ENCODE results near the gene SLC8A1. TPM values are rescaled to one million over a fixed set of nuclear protein-coding genes. Genes with fewer than 3 reads are reported as not detected.

Gene SLC8A1
- total and polyA plus RNA-seq, 7 experiments from 2014 or later: 0.95 to 22.8 (median 1.5) TPM; not detected in 2

GRCh38 chr2:40184551-40184950, 267.3 kb downstream of the SLC8A1 start:
- Mint-ChIP-seq H3K27ac (no peak overlapping the region), H3K27me3 (no peaks in the 10 kb centered on the region), H3K4me3 (no peak overlapping the region), H3K4me1 (no peaks in the 10 kb centered on the region), H3K36me3 (peaks cover 0 to 2% (median 0%) of the 10 kb centered on the region in 5 donors), H3K9me3 (no peaks in the 10 kb centered on the region)
- Histone ChIP-seq H3K36me3 (ENCODE audit: control insufficient read depth in 2 of 3, insufficient read depth in 3 of 3, low read length in 3 of 3) (no peaks in the 10 kb centered on the region), H3K27me3 (ENCODE audit: control insufficient read depth in 2 of 2, insufficient read depth in 2 of 2, low read length in 2 of 2) (no peaks in the 10 kb centered on the region), H3K4me1 (ENCODE audit: control insufficient read depth in 2 of 2, insufficient read depth in 2 of 2, low read length in 2 of 2) (no peaks in the 10 kb centered on the region), H3K9me3 (ENCODE audit: control insufficient read depth in 2 of 3, low read length in 3 of 3) (no peaks in the 10 kb centered on the region), H3K4me3 (ENCODE audit: low read length) (no peak overlapping the region), H3K27ac (ENCODE audit: low read depth, low read length) (no peak overlapping the region)
- intact Hi-C loops (cut with micrococcal nuclease): no loop called here
- ChIA-PET POLR2A (no interaction called here), CTCF (no interaction called here)
- DNase-seq (no peak), ATAC-seq (no peak)

GRCh38 chr2:40181855-40182254, 270.0 kb downstream of the SLC8A1 start:
- ATAC-seq: no peak
- H3K9me3 Mint-ChIP-seq: no peaks in the 10 kb centered on the region
- H3K27me3 ChIP-seq (ENCODE audit: control insufficient read depth in 2 of 2, insufficient read depth in 2 of 2, low read length in 2 of 2): no peaks in the 10 kb centered on the region
- no peak for DNase-seq
- H3K36me3 Mint-ChIP-seq: peaks cover 0 to 2% (median 0%) of the 10 kb centered on the region in 5 donors
- peaks cover 0 to 6% (median 0%) of the 10 kb centered on the region in 7 donors for H3K4me1 Mint-ChIP-seq
- CTCF ChIA-PET: no interaction called here
- H3K4me3 ChIP-seq (ENCODE audit: low read length): no peak overlapping the region
- H3K27ac ChIP-seq (ENCODE audit: low read depth, low read length): no peak overlapping the region
- H3K4me3 Mint-ChIP-seq: no peak overlapping the region
- POLR2A ChIA-PET: no interaction called here
- no peaks in the 10 kb centered on the region for H3K36me3 ChIP-seq (ENCODE audit: control insufficient read depth in 2 of 3, insufficient read depth in 3 of 3, low read length in 3 of 3)
- intact Hi-C loops (cut with micrococcal nuclease): no loop called here
- H3K27me3 Mint-ChIP-seq: no peaks in the 10 kb centered on the region
- no peak overlapping the region for H3K27ac Mint-ChIP-seq
- no peaks in the 10 kb centered on the region for H3K4me1 ChIP-seq (ENCODE audit: control insufficient read depth in 2 of 2, insufficient read depth in 2 of 2, low read length in 2 of 2)
- no peaks in the 10 kb centered on the region for H3K9me3 ChIP-seq (ENCODE audit: control insufficient read depth in 2 of 3, low read length in 3 of 3)

DNA sequence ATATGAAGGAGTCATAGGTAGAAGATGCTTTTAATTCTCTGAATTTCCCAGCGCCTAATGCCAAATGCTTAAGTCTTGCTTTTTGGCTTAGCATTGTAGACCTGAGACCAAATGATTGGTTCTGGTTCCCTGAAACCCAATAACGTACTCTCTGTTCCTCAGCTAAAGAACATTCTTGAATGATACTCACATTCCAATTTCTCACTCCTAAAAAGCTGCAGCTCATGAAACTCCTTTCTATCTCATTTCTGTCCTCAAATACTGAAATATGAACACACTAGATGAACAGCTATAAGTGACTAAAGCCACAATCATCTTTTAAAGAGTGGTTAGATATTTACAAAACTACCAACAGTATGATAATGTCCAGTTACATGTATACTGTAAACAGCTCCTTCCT, 272.1 kb downstream of the SLC8A1 start:
- intact Hi-C loops (cut with micrococcal nuclease): no loop called here
- CTCF ChIA-PET: no interaction called here
- no peak overlapping the region for H3K4me3 Mint-ChIP-seq
- no peak overlapping the region for H3K27ac ChIP-seq (ENCODE audit: low read depth, low read length)
- no peak for ATAC-seq
- no peak overlapping the region for H3K27ac Mint-ChIP-seq
- H3K4me1 Mint-ChIP-seq: peaks cover 0 to 6% (median 0%) of the 10 kb centered on the region in 7 donors
- no peaks in the 10 kb centered on the region for H3K27me3 ChIP-seq (ENCODE audit: control insufficient read depth in 2 of 2, insufficient read depth in 2 of 2, low read length in 2 of 2)
- no peaks in the 10 kb centered on the region for H3K27me3 Mint-ChIP-seq
- H3K36me3 ChIP-seq (ENCODE audit: control insufficient read depth in 2 of 3, insufficient read depth in 3 of 3, low read length in 3 of 3): no peaks in the 10 kb centered on the region
- H3K4me1 ChIP-seq (ENCODE audit: control insufficient read depth in 2 of 2, insufficient read depth in 2 of 2, low read length in 2 of 2): no peaks in the 10 kb centered on the region
- no peaks in the 10 kb centered on the region for H3K9me3 Mint-ChIP-seq
- no peaks in the 10 kb centered on the region for H3K9me3 ChIP-seq (ENCODE audit: control insufficient read depth in 2 of 3, low read length in 3 of 3)
- POLR2A ChIA-PET: no interaction called here
- H3K4me3 ChIP-seq (ENCODE audit: low read length): no peak overlapping the region
- DNase-seq: no peak
- H3K36me3 Mint-ChIP-seq: peaks cover 0 to 2% (median 0%) of the 10 kb centered on the region in 5 donors

DNA sequence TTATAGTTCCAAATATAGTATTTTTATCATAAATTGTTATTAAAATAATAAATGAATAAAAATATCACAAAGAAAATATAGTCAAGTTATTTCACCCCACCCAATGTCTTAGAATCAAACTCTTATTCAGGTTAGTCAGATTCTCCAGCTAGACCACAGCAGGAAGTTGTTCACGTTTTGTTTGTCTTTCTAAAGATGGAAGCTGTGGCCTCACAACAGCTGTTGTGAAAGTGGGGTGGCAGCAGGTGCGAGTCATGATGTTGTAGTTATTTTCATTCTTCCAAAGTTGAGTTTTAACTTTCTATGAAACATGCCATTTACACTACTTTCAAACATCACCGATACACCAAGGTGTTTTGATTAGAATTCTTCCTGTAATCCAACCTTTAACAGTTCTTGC, 272.9 kb downstream of the SLC8A1 start:
- peaks cover 0 to 6% (median 0%) of the 10 kb centered on the region in 7 donors for H3K4me1 Mint-ChIP-seq
- intact Hi-C loops (cut with micrococcal nuclease): no loop called here
- H3K27ac Mint-ChIP-seq: no peak overlapping the region
- H3K27me3 ChIP-seq (ENCODE audit: control insufficient read depth in 2 of 2, insufficient read depth in 2 of 2, low read length in 2 of 2): no peaks in the 10 kb centered on the region
- no peaks in the 10 kb centered on the region for H3K9me3 ChIP-seq (ENCODE audit: control insufficient read depth in 2 of 3, low read length in 3 of 3)
- ChIA-PET POLR2A (no interaction called here), CTCF (no interaction called here)
- no peaks in the 10 kb centered on the region for H3K27me3 Mint-ChIP-seq
- no peaks in the 10 kb centered on the region for H3K4me1 ChIP-seq (ENCODE audit: control insufficient read depth in 2 of 2, insufficient read depth in 2 of 2, low read length in 2 of 2)
- no peaks in the 10 kb centered on the region for H3K36me3 ChIP-seq (ENCODE audit: control insufficient read depth in 2 of 3, insufficient read depth in 3 of 3, low read length in 3 of 3)
- ATAC-seq (no peak), DNase-seq (no peak)
- no peak overlapping the region for H3K4me3 Mint-ChIP-seq
- H3K9me3 Mint-ChIP-seq: peaks cover 0 to 2% (median 0%) of the 10 kb centered on the region in 11 donors
- peaks cover 0 to 2% (median 0%) of the 10 kb centered on the region in 5 donors for H3K36me3 Mint-ChIP-seq
- no peak overlapping the region for H3K4me3 ChIP-seq (ENCODE audit: low read length)
- no peak overlapping the region for H3K27ac ChIP-seq (ENCODE audit: low read depth, low read length)

DNA sequence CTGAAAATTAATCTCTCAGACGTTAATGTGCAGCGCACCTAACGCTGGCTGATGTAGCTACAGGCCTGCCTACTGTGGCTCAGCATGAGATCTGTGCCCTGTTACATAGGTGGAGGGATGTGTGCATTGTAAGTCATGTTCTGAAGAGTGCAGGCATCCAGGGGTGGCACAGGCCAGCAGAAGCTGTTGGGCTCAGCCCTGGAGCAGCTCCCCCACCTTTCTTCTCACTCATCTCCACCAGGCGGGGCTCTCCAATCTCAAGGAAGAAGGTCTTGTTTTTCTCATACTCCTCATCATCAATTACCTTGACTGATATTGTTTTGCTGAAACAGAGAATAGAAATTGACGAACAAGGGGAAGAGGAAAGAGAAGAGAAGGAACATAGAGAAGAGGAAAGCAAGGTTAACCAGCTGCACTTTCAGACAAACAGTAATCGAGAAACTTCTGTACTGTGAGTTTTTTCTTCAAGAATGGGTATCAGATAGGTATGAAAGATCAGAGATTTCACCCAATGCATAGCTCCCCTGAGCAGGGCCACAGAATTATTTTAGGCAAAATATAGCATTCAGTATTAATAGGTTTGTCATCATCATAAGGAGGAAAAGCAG, 273.6 kb downstream of the SLC8A1 start:
- intact Hi-C loops (cut with micrococcal nuclease): no loop called here
- Mint-ChIP-seq H3K27me3 (no peaks in the 10 kb centered on the region), H3K9me3 (peaks cover 0 to 2% (median 0%) of the 10 kb centered on the region in 11 donors), H3K36me3 (peaks cover 0 to 2% (median 0%) of the 10 kb centered on the region in 5 donors), H3K4me1 (peaks cover 0 to 6% (median 0%) of the 10 kb centered on the region in 7 donors), H3K4me3 (no peak overlapping the region), H3K27ac (no peak overlapping the region)
- DNase-seq (no peak), ATAC-seq (no peak)
- H3K36me3 ChIP-seq (ENCODE audit: control insufficient read depth in 2 of 3, insufficient read depth in 3 of 3, low read length in 3 of 3): no peaks in the 10 kb centered on the region
- CTCF ChIA-PET: no interaction called here
- H3K27ac ChIP-seq (ENCODE audit: low read depth, low read length): no peak overlapping the region
- H3K4me3 ChIP-seq (ENCODE audit: low read length): no peak overlapping the region
- H3K27me3 ChIP-seq (ENCODE audit: control insufficient read depth in 2 of 2, insufficient read depth in 2 of 2, low read length in 2 of 2): no peaks in the 10 kb centered on the region
- POLR2A ChIA-PET: no interaction called here
- no peaks in the 10 kb centered on the region for H3K4me1 ChIP-seq (ENCODE audit: control insufficient read depth in 2 of 2, insufficient read depth in 2 of 2, low read length in 2 of 2)
- no peaks in the 10 kb centered on the region for H3K9me3 ChIP-seq (ENCODE audit: control insufficient read depth in 2 of 3, low read length in 3 of 3)

- H3K27ac Mint-ChIP-seq: no peak overlapping the region
- Histone ChIP-seq H3K4me1 (ENCODE audit: control insufficient read depth in 2 of 2, insufficient read depth in 2 of 2, low read length in 2 of 2) (no peaks in the 10 kb centered on the region), H3K27ac (ENCODE audit: low read depth, low read length) (no peak overlapping the region), H3K36me3 (ENCODE audit: control insufficient read depth in 2 of 3, insufficient read depth in 3 of 3, low read length in 3 of 3) (no peaks in the 10 kb centered on the region), H3K27me3 (ENCODE audit: control insufficient read depth in 2 of 2, insufficient read depth in 2 of 2, low read length in 2 of 2) (no peaks in the 10 kb centered on the region), H3K4me3 (ENCODE audit: low read length) (no peak overlapping the region), H3K9me3 (ENCODE audit: control insufficient read depth in 2 of 3, low read length in 3 of 3) (no peaks in the 10 kb centered on the region)
- H3K36me3 Mint-ChIP-seq: peaks cover 0 to 2% (median 0%) of the 10 kb centered on the region in 5 donors
- peaks cover 0 to 2% (median 0%) of the 10 kb centered on the region in 11 donors for H3K9me3 Mint-ChIP-seq
- H3K4me3 Mint-ChIP-seq: no peak overlapping the region
- H3K4me1 Mint-ChIP-seq: peaks cover 0 to 6% (median 0%) of the 10 kb centered on the region in 7 donors
- H3K27me3 Mint-ChIP-seq: no peaks in the 10 kb centered on the region
- no peak for ATAC-seq
- no peak for DNase-seq
- intact Hi-C loops (cut with micrococcal nuclease): no loop called here
- ChIA-PET CTCF (no interaction called here), POLR2A (no interaction called here)
These were observed 274.5 kb downstream of the SLC8A1 start for GRCh38 chr2:40177366-40177765.

DNA sequence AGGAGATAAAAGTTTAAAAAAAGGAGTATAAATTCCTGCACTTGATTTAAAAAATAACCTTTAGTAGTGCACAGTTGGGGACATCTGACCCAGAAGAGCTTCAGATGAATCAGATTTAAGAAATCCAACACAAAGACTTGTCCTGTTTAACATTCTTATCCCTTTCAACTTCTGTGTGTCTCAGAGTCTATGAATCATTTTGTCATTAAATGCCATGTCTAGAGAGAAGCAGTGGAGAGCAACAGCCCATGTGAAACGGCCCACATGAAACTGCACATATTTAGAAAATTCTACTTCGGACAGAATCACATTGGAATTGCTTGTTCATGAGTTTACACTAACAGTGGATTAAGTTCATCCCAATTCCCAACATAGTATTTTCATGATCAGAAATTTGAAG, 278.6 kb downstream of the SLC8A1 start:
- Histone ChIP-seq H3K27me3 (ENCODE audit: control insufficient read depth in 2 of 2, insufficient read depth in 2 of 2, low read length in 2 of 2) (no peaks in the 10 kb centered on the region), H3K9me3 (ENCODE audit: control insufficient read depth in 2 of 3, low read length in 3 of 3) (no peaks in the 10 kb centered on the region), H3K4me1 (ENCODE audit: control insufficient read depth in 2 of 2, insufficient read depth in 2 of 2, low read length in 2 of 2) (no peaks in the 10 kb centered on the region), H3K4me3 (ENCODE audit: low read length) (no peak overlapping the region), H3K36me3 (ENCODE audit: control insufficient read depth in 2 of 3, insufficient read depth in 3 of 3, low read length in 3 of 3) (no peaks in the 10 kb centered on the region), H3K27ac (ENCODE audit: low read depth, low read length) (no peak overlapping the region)
- ChIA-PET POLR2A (no interaction called here), CTCF (no interaction called here)
- ATAC-seq (no peak), DNase-seq (no peak)
- no peaks in the 10 kb centered on the region for H3K36me3 Mint-ChIP-seq
- H3K9me3 Mint-ChIP-seq: peaks cover 0 to 2% (median 0%) of the 10 kb centered on the region in 11 donors
- no peak overlapping the region for H3K4me3 Mint-ChIP-seq
- no peak overlapping the region for H3K27ac Mint-ChIP-seq
- H3K4me1 Mint-ChIP-seq: peaks cover 0 to 4% (median 0%) of the 10 kb centered on the region in 7 donors
- no peaks in the 10 kb centered on the region for H3K27me3 Mint-ChIP-seq
- intact Hi-C loops (cut with micrococcal nuclease): no loop called here

Data from naive thymus-derived CD4-positive, alpha-beta T cell (primary cell).